Erythroblast (primary cell): ENCODE measurements around the gene COA8.

ENCODE experiments used
- DNase-seq, 2 experiments: peaks; one replicate each; lab custom pipeline; 2025; lab: John Stamatoyannopoulos, UW
- GATA1 ChIP-seq: IDR thresholded peaks from 2 replicates; pipeline ENCODE4 v1.6.1; 2011; ENCODE audit warnings: low read depth, mild to moderate bottlenecking, control low read depth, low read length, moderate library complexity
- POLR2A ChIP-seq: IDR thresholded peaks from 2 replicates; pipeline ENCODE4 v1.6.1; 2011; ENCODE audit warnings: mild to moderate bottlenecking, low read length

The COA8 gene

GRCh38 chr14:103616635-103617300 is 54.0 kb downstream of the COA8 start:
- TF ChIP-seq POLR2A (no peak), GATA1 (no peak)
- no peak for DNase-seq

DNA sequence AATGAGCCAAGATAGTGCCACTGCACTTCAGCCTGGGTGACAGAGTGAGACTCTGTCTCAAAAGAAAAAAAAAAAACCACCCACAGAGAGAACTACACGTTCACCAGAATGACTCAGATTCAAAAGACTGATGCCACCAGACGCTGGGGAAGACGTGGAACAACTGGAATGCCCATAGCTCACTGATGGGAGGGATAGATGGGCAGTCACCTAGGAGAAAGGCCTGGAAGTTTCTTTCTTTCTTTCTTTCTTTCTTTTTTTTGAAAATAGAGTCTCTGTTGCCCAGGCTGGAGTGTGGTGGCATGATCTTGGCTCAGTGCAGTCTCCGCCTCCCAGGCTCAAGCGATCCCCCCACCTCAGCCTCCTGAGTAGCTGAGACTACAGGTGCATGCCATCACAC is 56.3 kb downstream of the COA8 start:
- no peak for DNase-seq
- TF ChIP-seq GATA1 (no peak), POLR2A (no peak)

GRCh38 chr14:103621860-103622259 is 59.1 kb downstream of the COA8 start:
- TF ChIP-seq GATA1 (no peak), POLR2A (no peak)
- no peak for DNase-seq

GRCh38 chr14:103623308-103623707 is 60.5 kb downstream of the COA8 start:
- DNase-seq: no peak
- TF ChIP-seq POLR2A: no peak
- TF ChIP-seq GATA1: no peak

- no peak for DNase-seq
- TF ChIP-seq GATA1 (no peak), POLR2A (no peak)
Observed at GRCh38 chr14:103623883-103624482, 61.2 kb downstream of the COA8 start.

GRCh38 chr14:103624860-103625259 is 62.1 kb downstream of the COA8 start:
- peak; percentile 59 to 75 for DNase-seq
- TF ChIP-seq GATA1: no peak
- no peak for TF ChIP-seq POLR2A

GRCh38 chr14:103625356-103626095 is 62.8 kb downstream of the COA8 start:
- DNase-seq: no peak

GRCh38 chr14:103626146-103626850 is 63.5 kb downstream of the COA8 start:
- no peak for TF ChIP-seq GATA1
- TF ChIP-seq POLR2A: no peak
- no peak for DNase-seq

More at GRCh38 chr14:103625356-103626095, 62.8 kb downstream of the COA8 start:
- TF ChIP-seq GATA1 (no peak), POLR2A (no peak)

GRCh38 chr14:103627073-103628025 is 64.6 kb downstream of the COA8 start:
- no peak for DNase-seq
- no peak for TF ChIP-seq GATA1
- no peak for TF ChIP-seq POLR2A

DNA sequence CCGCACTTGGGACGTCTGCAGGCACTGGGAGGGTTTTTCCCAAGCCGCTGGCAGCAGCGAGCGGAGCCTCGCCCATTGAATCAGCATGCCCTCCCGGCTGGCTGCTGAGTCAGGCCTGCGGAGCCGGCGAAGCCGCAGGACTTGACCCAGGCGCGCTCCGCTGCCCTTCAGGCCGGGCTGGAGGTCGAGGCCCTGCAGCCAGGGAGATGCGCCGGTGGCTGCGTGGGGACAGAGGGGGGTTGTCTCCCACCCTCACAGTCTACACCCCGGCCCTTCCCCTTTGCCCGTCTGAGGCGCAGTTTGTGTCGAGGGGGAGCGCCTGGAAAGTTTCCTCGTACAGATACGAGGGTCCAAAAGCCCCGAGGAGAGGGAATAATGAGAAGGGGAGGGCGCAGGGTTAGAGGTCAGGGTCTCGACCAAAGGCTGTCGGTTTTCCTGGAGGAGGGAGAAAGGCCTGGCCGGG is 65.5 kb downstream of the COA8 start:
- peak; percentile 83 to 88 for DNase-seq

GRCh38 chr14:103628684-103629502 is 66.1 kb downstream of the COA8 start, which contains the start of gene KLC1:
TSS of gene KLC1 (plus strand) at chr14:103629211. CDS start at chr14:103654565, 25,354 bp downstream.
- no peak for TF ChIP-seq GATA1
- TF ChIP-seq POLR2A: peak; percentile 71
- DNase-seq: peak; percentile 86 to 92

More for the DNA sequence above, 65.5 kb downstream of the COA8 start:
- TF ChIP-seq GATA1: no peak
- TF ChIP-seq POLR2A: peak; percentile 73

DNA sequence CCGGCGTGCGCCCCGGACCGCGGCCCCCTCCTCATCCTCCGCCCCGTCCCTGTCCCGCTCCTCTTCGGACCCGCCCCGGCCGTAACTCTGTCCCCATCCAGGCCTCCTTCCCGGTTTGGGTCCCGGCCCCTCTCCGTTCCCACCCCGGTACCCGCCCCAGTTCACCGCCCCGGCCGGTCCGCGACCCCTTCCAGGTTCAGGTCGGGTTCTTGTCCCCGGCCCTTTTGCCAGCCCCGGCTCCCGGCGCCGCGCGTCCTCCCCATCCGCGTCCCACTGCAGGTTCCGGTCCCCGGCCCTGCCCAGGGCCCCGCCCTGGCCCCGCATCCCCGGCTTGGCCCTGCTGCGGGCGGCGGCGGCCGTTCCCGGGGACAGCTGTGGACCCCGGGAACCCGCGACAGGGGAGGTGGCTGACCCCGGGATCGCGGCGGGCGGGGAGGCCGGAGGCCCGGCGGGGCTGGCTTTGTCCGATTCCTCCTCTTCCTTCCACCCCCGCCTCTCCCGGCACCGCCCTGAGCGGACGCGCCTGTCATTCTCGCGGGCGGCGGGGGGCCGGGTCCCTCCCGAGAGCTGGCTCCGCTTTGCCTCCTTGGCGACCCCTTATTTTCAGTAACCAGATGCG is 66.9 kb downstream of the COA8 start:
- TF ChIP-seq GATA1: no peak
- TF ChIP-seq POLR2A: no peak
- peak; percentile 54 to 68 for DNase-seq
